Lower lobe of right lung (tissue), 2 donors: Measurements from ENCODE around the gene TPRG1L. TPM values are rescaled to one million over a fixed set of nuclear protein-coding genes. Genes with fewer than 3 reads are reported as not detected.

Experiments
- ATAC-seq, 2 donors: fragments of 200-7000 bp; cut with Tn5 transposase; one replicate each; pipeline ENCODE4 v1.9.1; 2020 to 2022; ENCODE audit warnings: mild to moderate bottlenecking in 2 of 2, moderate library complexity in 2 of 2
- DNase-seq: peaks from one replicate; pipeline ENCODE4 v3.0.0-alpha.2; 2020
- H3K27ac ChIP-seq: fragments of 200-600 bp; one replicate; pipeline ENCODE4 v1.8.0; 2022
- H3K27me3 ChIP-seq: fragments of 200-600 bp; one replicate; pipeline ENCODE4 v1.8.0; 2022; ENCODE audit warnings: low read depth
- H3K36me3 ChIP-seq: fragments of 200-600 bp; one replicate; pipeline ENCODE4 v1.8.0; 2022; ENCODE audit warnings: mild to moderate bottlenecking
- H3K4me1 ChIP-seq: fragments of 200-600 bp; one replicate; pipeline ENCODE4 v1.8.0; 2022
- H3K4me3 ChIP-seq: fragments of 200-600 bp; one replicate; pipeline ENCODE4 v1.8.0; 2022; ENCODE audit warnings: mild to moderate bottlenecking
- H3K9me3 ChIP-seq: fragments of 200-600 bp; one replicate; pipeline ENCODE4 v1.8.0; 2022
- intact Hi-C: fragments of 100-400 bp; cut with DNase I; formaldehyde crosslinking; loops from one replicate; pipeline ENCODE4 v1.11.0; 2022
- total RNA-seq: library from RNA; stranded (reverse); fragmentation: NEBNext Ultra II Directional; extraction: Animal tissue kit (Norgen Biotek cat#: 25700); gene quantifications from one replicate; pipeline ENCODE4 v1.2.1, GENCODE V29; 2021
- TF ChIP-seq, protein P1 (sequence below): fragments of 200-600 bp; IDR thresholded peaks from one replicate; pipeline ENCODE4 v1.8.0; 2022; ENCODE audit warnings: antibody characterized with exemption, mild to moderate bottlenecking
- donor health status: DM: no; HTN: yes; CAD: no; lungs with severe emphysema.

The TPRG1L gene
- total RNA-seq, 1 donor from 2014 or later: 46.1 TPM

DNA sequence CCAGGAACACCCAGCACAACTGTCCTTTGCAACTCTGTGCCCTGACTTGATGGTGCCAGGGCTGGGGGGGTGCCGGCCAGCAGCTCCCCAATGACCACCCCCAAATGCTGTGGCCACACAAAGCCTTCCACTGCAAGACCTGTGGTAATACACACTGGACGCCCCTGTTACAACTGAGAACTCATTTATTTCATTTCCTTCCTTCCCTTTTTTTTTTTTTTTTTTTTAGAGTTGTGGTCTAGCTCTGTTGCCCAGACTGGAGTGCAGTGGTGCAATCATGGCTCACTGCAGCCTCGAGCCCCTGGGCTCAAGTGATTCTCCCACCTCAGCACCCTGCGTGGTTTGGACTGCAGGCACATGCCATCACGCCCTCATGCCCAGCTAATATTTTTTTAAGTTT is 52.7 kb downstream of the TPRG1L start:
- Histone ChIP-seq H3K4me1 (peaks cover 11% of the 10 kb centered on the region), H3K27ac (peak overlapping the region; percentile 46), H3K4me3 (no peak overlapping the region), H3K27me3 (peaks cover 4% of the 10 kb centered on the region), H3K36me3 (no peaks in the 10 kb centered on the region), H3K9me3 (no peaks in the 10 kb centered on the region)
- TF ChIP-seq, protein P1, sequence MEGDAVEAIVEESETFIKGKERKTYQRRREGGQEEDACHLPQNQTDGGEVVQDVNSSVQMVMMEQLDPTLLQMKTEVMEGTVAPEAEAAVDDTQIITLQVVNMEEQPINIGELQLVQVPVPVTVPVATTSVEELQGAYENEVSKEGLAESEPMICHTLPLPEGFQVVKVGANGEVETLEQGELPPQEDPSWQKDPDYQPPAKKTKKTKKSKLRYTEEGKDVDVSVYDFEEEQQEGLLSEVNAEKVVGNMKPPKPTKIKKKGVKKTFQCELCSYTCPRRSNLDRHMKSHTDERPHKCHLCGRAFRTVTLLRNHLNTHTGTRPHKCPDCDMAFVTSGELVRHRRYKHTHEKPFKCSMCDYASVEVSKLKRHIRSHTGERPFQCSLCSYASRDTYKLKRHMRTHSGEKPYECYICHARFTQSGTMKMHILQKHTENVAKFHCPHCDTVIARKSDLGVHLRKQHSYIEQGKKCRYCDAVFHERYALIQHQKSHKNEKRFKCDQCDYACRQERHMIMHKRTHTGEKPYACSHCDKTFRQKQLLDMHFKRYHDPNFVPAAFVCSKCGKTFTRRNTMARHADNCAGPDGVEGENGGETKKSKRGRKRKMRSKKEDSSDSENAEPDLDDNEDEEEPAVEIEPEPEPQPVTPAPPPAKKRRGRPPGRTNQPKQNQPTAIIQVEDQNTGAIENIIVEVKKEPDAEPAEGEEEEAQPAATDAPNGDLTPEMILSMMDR: no peak
- intact Hi-C loops: no loop called here
- ATAC-seq: no peak
- DNase-seq: no peak

DNA sequence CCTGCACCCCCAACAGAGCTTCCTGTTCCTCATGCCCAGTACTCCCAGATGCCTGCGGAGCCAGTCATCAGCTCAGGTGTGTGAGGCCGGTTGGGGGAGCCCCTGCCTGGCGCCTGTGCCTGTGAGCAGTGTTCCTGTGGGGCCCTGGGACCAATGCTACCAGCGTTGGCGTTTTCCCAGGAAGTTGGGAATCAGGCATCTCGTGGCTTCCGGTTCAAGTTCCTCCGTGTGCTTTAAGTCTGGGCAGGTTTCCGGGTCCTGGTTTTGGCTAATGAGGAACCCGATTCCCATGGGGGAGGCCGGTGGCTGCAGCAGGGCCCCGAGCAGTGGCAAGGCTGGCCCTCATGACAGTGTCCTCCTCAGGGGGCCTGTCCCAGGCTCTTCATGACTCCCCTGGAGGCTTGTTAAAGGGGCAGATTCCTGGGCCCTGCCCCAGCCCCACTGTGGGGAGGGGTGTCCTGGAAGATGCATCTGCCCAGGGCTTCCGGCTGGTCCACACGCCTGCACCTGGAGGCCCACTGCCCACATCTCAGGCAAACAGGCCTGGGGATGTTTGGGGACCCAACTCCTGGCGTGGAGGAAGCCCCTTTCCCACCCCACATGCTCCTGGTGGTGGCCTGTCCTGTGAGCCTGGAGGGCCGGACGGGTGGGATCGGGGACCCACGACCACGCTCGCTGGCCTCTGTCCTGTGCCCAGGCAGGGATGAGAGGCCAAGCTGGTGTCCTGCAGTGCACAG is 53.7 kb downstream of the TPRG1L start:
- ATAC-seq (no peak), DNase-seq (no peak)
- Histone ChIP-seq H3K36me3 (no peaks in the 10 kb centered on the region), H3K4me3 (no peak overlapping the region), H3K27ac (no peak overlapping the region), H3K4me1 (peaks cover 11% of the 10 kb centered on the region), H3K9me3 (no peaks in the 10 kb centered on the region), H3K27me3 (peaks cover 4% of the 10 kb centered on the region)
- intact Hi-C loops: no loop called here
- TF ChIP-seq, protein P1: no peak

DNA sequence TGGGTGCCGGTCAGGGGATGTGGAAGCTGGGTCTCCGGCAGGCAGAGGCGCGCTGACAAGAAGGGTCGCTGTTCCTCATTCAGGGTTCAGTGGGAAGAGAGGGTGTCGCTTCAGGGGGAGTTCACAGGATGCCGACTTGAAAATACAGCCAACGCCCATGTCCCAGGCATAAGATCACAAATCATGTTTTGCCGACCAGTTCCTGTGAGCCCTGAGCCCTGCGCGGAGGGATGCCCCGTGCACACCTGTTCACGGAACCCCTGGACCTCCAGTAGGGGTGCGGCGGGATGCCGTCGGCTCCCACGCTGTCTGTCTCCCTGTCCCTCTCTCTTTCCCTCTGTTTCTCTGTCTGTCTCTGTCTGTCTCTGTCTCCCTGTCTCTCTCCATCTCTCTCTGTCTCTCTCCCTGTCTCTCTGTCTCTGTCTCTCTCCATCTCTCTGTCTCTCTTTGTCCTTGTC is 54.3 kb downstream of the TPRG1L start:
- intact Hi-C loops: no loop called here
- no peak for DNase-seq
- Histone ChIP-seq H3K27ac (no peak overlapping the region), H3K36me3 (no peaks in the 10 kb centered on the region), H3K4me1 (peaks cover 10% of the 10 kb centered on the region), H3K4me3 (no peak overlapping the region), H3K27me3 (peaks cover 6% of the 10 kb centered on the region), H3K9me3 (no peaks in the 10 kb centered on the region)
- TF ChIP-seq, protein P1: no peak
- no peak for ATAC-seq

Other genes with a start within 250 kb of the TPRG1L start
- 10.6 TPM for gene ARHGEF16, start 170.3 kb upstream of the TPRG1L start, total RNA-seq
- gene MEGF6, start 13.5 kb upstream of the TPRG1L start, total RNA-seq: 57.1 TPM
- gene WRAP73, start 25.1 kb downstream of the TPRG1L start, total RNA-seq: 22.5 TPM
- 3.6 TPM for gene TP73, start 27.5 kb downstream of the TPRG1L start, total RNA-seq
- gene CCDC27, start 127.4 kb downstream of the TPRG1L start, total RNA-seq: not detected
- 8.5 TPM for gene SMIM1, start 147.7 kb downstream of the TPRG1L start, total RNA-seq
- gene LRRC47, start 171.5 kb downstream of the TPRG1L start, total RNA-seq: 34.4 TPM
- 53.9 TPM for gene CEP104, start 232.2 kb downstream of the TPRG1L start, total RNA-seq
- 10.6 TPM for gene DFFB, start 232.5 kb downstream of the TPRG1L start, total RNA-seq